ENCODE results near the gene TENM3.

DNA sequence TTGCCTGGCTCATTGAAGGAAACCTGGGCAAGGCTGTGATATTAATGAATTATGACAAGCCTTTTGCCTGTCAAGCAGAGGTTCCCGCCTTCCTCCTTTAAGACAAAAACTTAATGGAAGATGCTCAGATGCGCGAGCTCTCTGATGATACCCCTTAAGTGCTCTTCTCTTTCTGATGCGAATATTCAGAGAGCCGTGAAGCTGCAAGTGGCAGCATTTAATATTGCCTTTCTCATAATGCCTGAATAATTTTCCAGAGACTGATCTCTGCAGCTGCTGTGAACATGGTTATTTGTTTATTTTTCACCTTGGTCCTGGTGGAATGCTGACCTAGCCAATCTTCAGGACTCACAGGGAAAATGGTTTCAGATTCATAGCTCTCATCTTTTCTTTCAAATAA, 251.8 kb downstream of the TENM3 start:
- TF ChIP-seq POLR2A (IDR thresholded peaks at IDR 0.05), result no peak
- TF ChIP-seq, protein P1, sequence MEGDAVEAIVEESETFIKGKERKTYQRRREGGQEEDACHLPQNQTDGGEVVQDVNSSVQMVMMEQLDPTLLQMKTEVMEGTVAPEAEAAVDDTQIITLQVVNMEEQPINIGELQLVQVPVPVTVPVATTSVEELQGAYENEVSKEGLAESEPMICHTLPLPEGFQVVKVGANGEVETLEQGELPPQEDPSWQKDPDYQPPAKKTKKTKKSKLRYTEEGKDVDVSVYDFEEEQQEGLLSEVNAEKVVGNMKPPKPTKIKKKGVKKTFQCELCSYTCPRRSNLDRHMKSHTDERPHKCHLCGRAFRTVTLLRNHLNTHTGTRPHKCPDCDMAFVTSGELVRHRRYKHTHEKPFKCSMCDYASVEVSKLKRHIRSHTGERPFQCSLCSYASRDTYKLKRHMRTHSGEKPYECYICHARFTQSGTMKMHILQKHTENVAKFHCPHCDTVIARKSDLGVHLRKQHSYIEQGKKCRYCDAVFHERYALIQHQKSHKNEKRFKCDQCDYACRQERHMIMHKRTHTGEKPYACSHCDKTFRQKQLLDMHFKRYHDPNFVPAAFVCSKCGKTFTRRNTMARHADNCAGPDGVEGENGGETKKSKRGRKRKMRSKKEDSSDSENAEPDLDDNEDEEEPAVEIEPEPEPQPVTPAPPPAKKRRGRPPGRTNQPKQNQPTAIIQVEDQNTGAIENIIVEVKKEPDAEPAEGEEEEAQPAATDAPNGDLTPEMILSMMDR (IDR thresholded peaks at IDR 0.05), result no peak

All from esophagus squamous epithelium (tissue), 4 donors.